Testis (tissue), 2 donors: Measurements from ENCODE around the gene NBEAL1.

Experiments
- CTCF ChIP-seq, 3 experiments: fragments of 450-650 bp in 2 of 3; fragments of 200-600 bp in 1 of 3; sonication (generic) in 1 of 3; IDR thresholded peaks; one replicate each; pipeline ENCODE4 v1.5.1; 2016 to 2019; ENCODE audit warnings: antibody characterized with exemption in 3 of 3, mild to moderate bottlenecking in 2 of 3, moderate library complexity in 1 of 3
- POLR2A ChIP-seq: fragments of 450-650 bp; IDR thresholded peaks from one replicate; pipeline ENCODE4 v1.6.1; 2017; ENCODE audit warnings: antibody characterized with exemption, mild to moderate bottlenecking, moderate library complexity

- TF ChIP-seq CTCF (IDR thresholded peaks at IDR 0.05) (no peak), POLR2A (no peak)
These were observed 2.0 kb downstream of the NBEAL1 start for GRCh38 chr2:203016716-203017115.
